HEK293T (cell line): ENCODE results near the gene KLRF2.

Source experiments
- BHLHE40 ChIP-seq: fragments of 450-650 bp; IDR thresholded peaks from 2 replicates; pipeline ENCODE4 v1.6.1; 2016; ENCODE audit warnings: mild to moderate bottlenecking, moderate library complexity, borderline replicate concordance
- CTBP1 ChIP-seq: fragments of 450-650 bp; IDR thresholded peaks from 2 replicates; pipeline ENCODE4 v1.6.1; 2016; ENCODE audit warnings: borderline replicate concordance
- ELF4 ChIP-seq: fragments of 450-650 bp; IDR thresholded peaks from 2 replicates; pipeline ENCODE4 v1.6.1; 2017; ENCODE audit warnings: antibody characterized with exemption
- FOXA1 ChIP-seq: fragments of 450-650 bp; IDR thresholded peaks from 2 replicates; pipeline ENCODE4 v1.6.1; 2016; ENCODE audit warnings: mild to moderate bottlenecking
- FOXK2 ChIP-seq: fragments of 450-650 bp; IDR thresholded peaks from 2 replicates; pipeline ENCODE4 v1.6.1; 2016; ENCODE audit warnings: mild to moderate bottlenecking
- FOXM1 ChIP-seq: fragments of 450-650 bp; IDR thresholded peaks from 2 replicates; pipeline ENCODE4 v1.6.1; 2017; ENCODE audit warnings: mild to moderate bottlenecking, borderline replicate concordance
- HDGF ChIP-seq: fragments of 450-650 bp; IDR thresholded peaks from 2 replicates; pipeline ENCODE4 v1.6.1; 2017; ENCODE audit warnings: antibody characterized with exemption, borderline replicate concordance
- LEF1 ChIP-seq: fragments of 450-650 bp; IDR thresholded peaks from 2 replicates; pipeline ENCODE4 v1.6.1; 2017; ENCODE audit warnings: mild to moderate bottlenecking, borderline replicate concordance
- NFRKB ChIP-seq: fragments of 450-650 bp; IDR thresholded peaks from 2 replicates; pipeline ENCODE4 v1.6.1; 2016; ENCODE audit warnings: mild to moderate bottlenecking, moderate library complexity
- SP1 ChIP-seq: fragments of 450-650 bp; IDR thresholded peaks from 2 replicates; pipeline ENCODE4 v1.6.1; 2017
- TARDBP ChIP-seq: fragments of 450-650 bp; IDR thresholded peaks from 2 replicates; pipeline ENCODE4 v1.6.1; 2016

GRCh38 chr12:9869307-9870161, 11.8 kb upstream of the KLRF2 start, which contains the start of gene CLEC2B:
- TF ChIP-seq HDGF (no peak), SP1 (no peak), CTBP1 (no peak), FOXA1 (no peak), FOXM1 (no peak), ELF4 (no peak), FOXK2 (no peak), LEF1 (no peak), BHLHE40 (no peak), NFRKB (no peak), TARDBP (no peak)
